NAMALWA (cell line): Measurements from ENCODE around the gene PLA2R1.
"Not testable (repeated sequence)": the region's sequence is repeated elsewhere in the genome, so short reads cannot be mapped to it uniquely, and the experiment has no call there.

Experiments
- DNase-seq: peaks from one replicate; pipeline ENCODE4 v3.0.0-alpha.2; 2015; ENCODE audit warnings: low spot score

The PLA2R1 gene

DNA sequence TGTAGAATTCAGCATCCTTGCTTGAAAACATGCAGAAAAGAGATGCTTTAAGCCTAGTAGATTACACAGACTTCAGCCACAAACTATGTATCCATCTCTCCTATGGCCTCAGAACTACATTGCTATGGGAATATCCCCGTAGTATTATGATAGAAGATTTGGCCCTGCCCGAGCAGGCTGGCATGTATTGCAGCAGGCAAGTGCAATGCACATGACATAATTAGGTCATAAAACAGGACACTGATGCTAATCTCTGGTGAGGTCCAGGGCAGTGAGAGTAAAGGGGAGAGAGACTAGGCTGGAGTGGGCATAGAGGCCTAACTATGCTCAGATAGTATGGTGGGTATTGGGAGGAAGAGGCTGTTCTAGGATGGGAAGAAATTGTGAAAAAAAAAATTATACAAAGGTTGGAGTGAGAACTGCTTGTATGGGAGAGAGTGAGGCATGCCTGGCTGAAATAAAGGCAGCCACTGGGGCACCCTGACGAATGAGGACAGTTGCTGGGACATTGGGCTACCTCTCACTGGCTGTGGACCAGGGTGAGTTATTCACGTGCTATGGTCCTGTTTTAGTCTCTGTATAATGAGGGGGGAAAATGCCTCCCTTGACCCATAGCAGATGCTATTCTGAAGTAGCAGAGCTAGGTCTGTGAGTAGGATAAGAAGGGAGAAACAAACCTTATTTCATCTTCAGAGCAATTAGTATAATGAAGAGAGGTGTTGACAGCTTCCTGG lies 1.6 kb upstream of the PLA2R1 start:
- DNase-seq, result no peak

- DNase-seq, result no peak
Observed at GRCh38 chr2:160063271-160063670, 856 bp upstream of the PLA2R1 start.

- no peak for DNase-seq
Observed at GRCh38 chr2:160061944-160062291, 497 bp downstream of the PLA2R1 start.

DNA sequence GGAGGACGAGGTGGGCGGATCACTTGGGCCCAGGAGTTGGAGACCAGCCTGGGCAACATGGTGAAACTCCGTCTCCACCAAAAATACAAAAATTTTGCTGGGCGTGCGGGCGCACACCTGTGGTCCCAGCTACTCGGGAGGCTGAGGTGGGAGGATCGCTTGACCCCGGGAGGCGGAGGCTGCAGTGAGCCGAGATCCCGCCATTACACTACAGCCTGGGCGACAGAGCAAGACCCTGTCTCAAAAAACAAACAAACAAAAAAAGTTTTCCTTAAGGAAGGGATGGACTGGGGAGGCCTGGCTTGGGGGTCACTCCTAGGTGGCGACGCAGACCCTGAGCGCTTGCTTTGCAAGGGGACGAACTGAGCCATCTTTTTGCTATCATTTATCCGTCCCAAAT lies 882 bp downstream of the PLA2R1 start:
- DNase-seq, result no peak

- DNase-seq, result no peak
Observed at GRCh38 chr2:160060297-160060696, 2.1 kb downstream of the PLA2R1 start.

DNA sequence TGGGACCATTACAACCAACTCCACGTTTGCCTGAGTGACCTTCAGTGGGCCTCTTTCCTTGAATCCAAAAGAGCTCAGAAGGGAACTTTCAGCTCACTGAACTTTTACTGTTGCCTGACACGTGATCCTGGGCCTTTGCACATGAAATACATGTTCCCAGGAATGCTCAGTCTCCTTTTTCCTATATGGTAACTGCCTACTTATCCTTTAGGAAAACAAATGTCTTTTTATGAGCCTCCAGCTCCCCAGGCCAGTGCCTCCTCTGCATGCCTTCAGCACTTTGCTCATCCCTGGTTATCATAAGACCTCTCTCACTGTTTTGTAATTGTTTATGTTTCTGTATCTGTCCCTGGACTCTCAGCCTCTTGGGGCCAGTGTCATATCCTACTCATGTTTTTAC lies 5.1 kb downstream of the PLA2R1 start:
- DNase-seq, result no peak

DNA sequence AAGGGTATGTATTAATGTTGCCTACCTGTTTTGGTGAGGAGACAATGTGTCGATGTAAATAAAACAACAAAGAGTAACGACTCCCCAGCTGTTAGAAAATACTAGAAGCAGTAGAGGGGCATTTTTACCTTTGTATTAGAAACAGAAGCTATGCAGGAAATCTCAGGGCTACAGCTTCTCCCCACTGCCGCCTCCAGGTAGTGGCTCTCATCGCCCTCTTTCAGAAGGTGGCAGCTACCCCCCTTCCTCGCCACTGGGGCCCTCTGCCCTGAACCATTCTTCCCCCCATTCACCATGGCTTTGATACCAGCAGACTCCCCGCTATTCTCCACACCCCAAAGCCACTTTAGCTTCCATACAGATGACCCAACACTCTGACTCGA lies 6.7 kb downstream of the PLA2R1 start:
- no peak for DNase-seq

DNA sequence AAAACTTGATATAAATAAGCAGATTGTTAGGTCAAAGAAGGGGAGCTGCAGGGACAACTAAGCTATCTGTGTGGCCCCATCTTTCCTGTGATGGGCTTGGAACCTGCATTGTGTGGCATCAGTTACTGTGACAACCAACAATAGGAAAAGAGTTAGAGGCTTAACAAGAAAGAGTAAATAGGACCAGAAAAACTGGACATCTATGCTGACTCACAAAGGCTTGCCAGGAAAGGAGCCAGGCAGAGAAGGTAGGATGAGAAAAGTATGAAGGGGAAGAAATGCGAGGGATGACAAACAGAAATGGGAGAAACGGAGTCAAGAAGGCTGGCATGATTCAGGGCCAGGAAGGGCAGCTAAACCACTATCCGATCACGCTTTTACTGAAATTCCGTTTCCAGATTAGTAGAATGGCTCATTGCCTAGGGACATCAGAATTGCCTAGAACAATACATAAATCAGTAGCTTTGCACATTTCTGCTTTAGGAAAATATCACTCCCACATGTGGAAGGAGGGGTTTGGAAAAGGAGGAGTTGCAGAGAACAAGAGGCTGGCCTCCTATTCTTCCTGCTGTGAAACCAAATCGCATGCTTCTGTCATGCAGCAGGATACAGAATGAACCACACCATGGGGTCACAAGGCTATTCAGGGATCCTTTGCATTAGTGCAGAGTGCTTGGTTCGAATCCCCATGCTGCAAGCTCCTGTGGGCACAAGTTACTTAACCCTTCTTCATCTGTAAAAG lies 7.3 kb downstream of the PLA2R1 start:
- DNase-seq, result no peak

DNA sequence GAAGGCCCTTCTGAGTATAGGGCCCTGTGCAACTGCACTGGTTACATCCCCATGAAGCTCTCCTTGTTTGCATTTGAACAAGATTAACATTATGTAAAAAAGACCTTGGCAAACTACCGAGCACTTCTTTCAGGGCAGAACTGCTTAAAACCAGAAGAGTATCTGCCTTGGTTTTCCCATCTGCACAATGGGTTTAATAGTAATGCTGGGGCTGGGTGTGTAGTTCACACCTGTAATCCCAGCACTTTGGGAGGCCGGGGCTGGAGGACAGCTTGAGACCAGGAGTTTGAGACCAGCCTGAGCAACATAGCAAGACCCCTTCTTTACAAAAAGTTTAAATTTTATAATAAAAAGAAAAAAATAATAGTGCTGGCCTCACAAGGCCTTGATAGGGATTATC lies 8.5 kb downstream of the PLA2R1 start:
- DNase-seq, result no peak

GRCh38 chr2:160052531-160052930 lies 9.9 kb downstream of the PLA2R1 start:
- DNase-seq, result no peak

- DNase-seq, result no peak
Observed at GRCh38 chr2:160051371-160051800, 11.0 kb downstream of the PLA2R1 start.

DNA sequence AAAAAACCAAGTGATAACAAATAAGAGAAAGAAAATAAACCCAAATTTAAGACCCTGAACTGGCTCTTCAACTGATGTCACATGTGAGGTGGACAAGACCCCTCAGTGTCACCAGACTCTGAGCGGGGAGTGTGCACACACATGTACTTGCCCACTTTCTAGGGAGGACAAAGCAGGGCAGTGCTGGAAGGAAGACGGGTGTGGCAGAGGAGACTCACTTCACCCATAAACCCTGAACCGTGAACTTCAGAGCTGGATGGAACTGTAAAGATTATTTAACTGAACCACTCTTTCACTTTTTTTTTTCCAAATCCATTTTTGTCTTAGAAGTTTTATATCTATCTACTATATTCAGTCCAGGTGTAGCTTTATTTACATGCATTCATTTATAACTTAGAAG lies 12.3 kb downstream of the PLA2R1 start:
- no peak for DNase-seq

GRCh38 chr2:160045703-160046210 lies 16.7 kb downstream of the PLA2R1 start:
- no peak for DNase-seq

- no peak for DNase-seq
Observed at GRCh38 chr2:160044728-160045127, 17.7 kb downstream of the PLA2R1 start.

DNA sequence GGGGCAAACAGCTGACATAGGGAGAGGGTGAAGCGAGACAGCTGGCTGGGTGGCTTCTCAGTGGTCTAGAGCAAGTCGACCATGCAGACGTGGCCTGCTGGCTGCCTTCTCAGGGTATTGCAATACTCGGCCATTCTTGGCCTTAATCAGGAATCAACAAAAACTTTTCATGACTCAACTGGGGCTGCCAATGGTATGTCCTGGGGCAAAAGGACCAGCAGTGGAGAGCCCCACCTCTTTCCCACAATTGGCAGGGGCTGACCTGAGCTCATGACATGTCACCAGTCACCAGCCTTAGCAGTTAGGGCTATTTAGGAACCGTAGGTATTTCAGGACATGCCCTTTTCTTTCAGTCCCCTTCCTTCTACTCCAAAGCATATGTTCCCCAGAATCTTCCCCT lies 19.1 kb downstream of the PLA2R1 start:
- no peak for DNase-seq

DNA sequence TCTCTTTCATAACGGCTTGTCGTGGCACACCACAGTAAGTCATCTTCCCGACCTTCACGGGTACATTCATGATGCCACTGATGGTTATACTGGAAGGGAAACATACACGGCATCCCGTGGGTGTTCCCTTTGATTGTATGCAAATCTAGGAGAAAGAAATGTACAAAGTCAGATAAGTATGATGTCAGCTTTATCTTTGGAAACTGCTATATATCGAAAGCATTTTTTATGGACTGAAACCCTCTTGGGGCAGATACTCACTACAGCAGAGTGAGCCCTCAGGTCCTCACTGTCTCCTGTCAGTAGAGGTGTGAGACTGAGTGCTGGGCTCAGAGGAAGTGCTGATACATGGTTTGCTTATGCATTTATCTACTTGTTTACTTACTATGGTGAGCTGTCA lies 20.4 kb downstream of the PLA2R1 start:
- DNase-seq, result no peak

- DNase-seq, result no peak
Observed at GRCh38 chr2:160041091-160041490, 21.3 kb downstream of the PLA2R1 start.

DNA sequence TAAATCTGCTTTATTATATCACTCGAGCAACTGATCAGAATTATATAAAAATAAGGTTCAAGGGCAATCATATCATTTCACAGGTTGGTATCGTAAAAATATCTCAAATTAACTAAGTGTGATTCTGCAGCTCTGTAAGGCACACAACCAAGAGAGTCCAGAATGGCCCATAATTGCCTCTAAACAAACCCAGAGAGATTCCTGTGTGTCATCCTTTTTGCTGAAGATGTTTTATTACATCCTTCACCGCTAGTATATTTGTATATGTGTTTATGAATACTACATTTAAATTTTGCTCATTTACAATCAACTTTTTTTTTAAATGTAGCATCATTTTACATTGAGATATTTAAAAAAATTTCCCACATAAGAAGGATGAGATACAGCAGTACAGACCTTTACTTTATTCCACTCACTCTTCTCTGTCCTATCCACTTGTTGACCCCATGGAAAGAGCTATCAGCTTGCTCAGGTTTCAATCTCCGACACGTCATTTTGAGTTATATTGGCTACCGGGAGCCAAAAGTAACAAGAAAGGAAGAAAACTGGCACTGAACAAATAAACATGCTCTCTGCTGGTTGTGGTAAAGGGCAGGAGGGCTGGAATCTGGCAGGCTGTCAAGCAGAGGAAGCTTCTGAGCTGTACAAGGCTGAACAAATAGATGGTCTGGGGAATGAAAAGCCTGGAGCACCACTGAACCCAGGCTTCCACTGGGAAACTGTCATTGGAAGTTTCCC lies 23.1 kb downstream of the PLA2R1 start:
- DNase-seq, result no peak

- not testable (repeated sequence) for DNase-seq
Observed at GRCh38 chr2:160038662-160039061, 23.8 kb downstream of the PLA2R1 start.

- no peak for DNase-seq
Observed at GRCh38 chr2:160036736-160037135, 25.7 kb downstream of the PLA2R1 start.

DNA sequence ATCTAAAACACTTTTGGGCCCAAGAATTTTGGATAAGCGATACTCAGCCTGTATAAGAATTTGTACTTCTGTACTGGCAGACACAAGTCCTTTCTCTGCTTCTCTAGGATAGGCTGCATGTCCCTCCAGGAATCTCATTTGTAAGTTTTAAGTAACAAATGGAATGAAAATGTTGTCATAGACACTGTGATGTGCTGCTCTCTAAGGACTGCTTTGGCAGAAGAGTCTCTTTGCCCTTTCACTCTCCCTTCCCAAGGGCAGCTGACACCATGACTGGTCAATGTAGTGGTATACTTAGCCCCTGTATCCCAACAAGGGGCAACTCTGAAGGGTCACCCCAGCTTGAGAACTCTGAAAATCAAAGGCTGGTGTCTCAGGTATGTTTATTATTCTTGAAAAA lies 27.3 kb downstream of the PLA2R1 start:
- no peak for DNase-seq

DNA sequence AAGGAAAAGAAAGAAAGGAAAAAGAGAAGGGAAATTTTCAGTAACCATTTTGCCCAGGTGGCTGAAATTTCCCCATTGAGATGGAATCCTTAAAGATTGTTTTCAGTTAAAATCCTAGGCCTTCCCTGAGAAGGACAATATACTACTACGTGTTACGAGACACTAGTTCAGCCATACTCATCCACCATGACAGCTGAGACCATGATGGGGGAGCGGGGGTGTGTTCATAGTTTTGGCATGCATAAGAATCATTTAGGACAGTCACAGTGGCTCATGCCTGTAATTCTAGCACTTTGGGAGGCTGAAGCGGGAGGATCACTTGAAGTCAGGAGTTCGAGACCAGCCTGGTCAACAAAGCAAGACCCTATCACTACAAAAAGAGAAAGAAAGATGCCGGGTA lies 28.0 kb downstream of the PLA2R1 start:
- DNase-seq, result no peak
